H1 (cell line): ENCODE measurements around the gene ZNF366. TPM values are rescaled to one million over a fixed set of nuclear protein-coding genes. Genes with fewer than 3 reads are reported as not detected.

ENCODE experiments used
- CTCF ChIA-PET: fragments of 300-600 bp; sonication (Branson Sonifier 250); formaldehyde crosslinking; loops from one replicate; lab custom pipeline; 2021; ENCODE audit not compliant: partially characterized antibody; lab: Charles Lee
- POLR2A ChIA-PET: fragments of 300-600 bp; sonication (Branson Sonifier 250); formaldehyde crosslinking; loops from one replicate; lab custom pipeline; 2021; ENCODE audit warnings: inconsistent platforms; ENCODE audit not compliant: partially characterized antibody; lab: Charles Lee
- DNase-seq, 2 experiments: peaks; one replicate each; pipeline versions ENCODE4 v3.0.0 to v3.0.0-alpha.2; 2010 to 2022; ENCODE audit warnings: low spot score in 2 of 2, low read depth in 1 of 2, mixed read lengths in 1 of 2
- FAIRE-seq: peaks from 2 replicates; lab custom pipeline; 2011; peaks lifted over from hg19 to GRCh38; lab: Jason Lieb, UNC
- H2AFZ ChIP-seq: 2 replicates; pipeline ENCODE4 v1.8.1; 2012; ENCODE audit warnings: low read length, inconsistent platforms
- H2AK5ac ChIP-seq: 2 replicates; pipeline ENCODE4 v1.6.1; 2013; ENCODE audit warnings: low read depth, low read length
- H2BK120ac ChIP-seq: replicated peaks from 2 replicates; pipeline ENCODE3; 2013; ENCODE audit warnings: low read depth, low read length, inconsistent platforms
- H2BK12ac ChIP-seq: 2 replicates; pipeline ENCODE4 v1.6.1; 2013; ENCODE audit warnings: low read depth, low read length
- H2BK15ac ChIP-seq: 2 replicates; pipeline ENCODE4 v1.6.1; 2013; ENCODE audit warnings: low read length
- H2BK20ac ChIP-seq: 2 replicates; pipeline ENCODE4 v1.6.1; 2013; ENCODE audit warnings: low read length
- H2BK5ac ChIP-seq: 2 replicates; pipeline ENCODE4 v1.6.1; 2013; ENCODE audit warnings: low read depth, low read length
- H3K14ac ChIP-seq: 2 replicates; pipeline ENCODE4 v1.6.1; 2013; ENCODE audit warnings: inconsistent platforms; ENCODE audit not compliant: insufficient read length
- H3K18ac ChIP-seq: 2 replicates; pipeline ENCODE4 v1.6.1; 2013; ENCODE audit warnings: low read length; ENCODE audit errors: extremely low read depth
- H3K23ac ChIP-seq: 2 replicates; pipeline ENCODE4 v1.6.1; 2013; ENCODE audit warnings: inconsistent platforms; ENCODE audit not compliant: insufficient read length
- H3K23me2 ChIP-seq: 2 replicates; pipeline ENCODE4 v1.6.1; 2013; ENCODE audit warnings: low read depth, low read length
- H3K27ac ChIP-seq: 2 replicates; pipeline ENCODE4 v1.6.1; 2011; ENCODE audit warnings: low read depth, low read length, inconsistent platforms
- H3K27me3 ChIP-seq, 4 experiments: replicated peaks in 1 of 4; 1 replicate in 1 of 4; 2 replicates in 3 of 4; pipeline versions ENCODE4 v1.6.1 to v1.8.1; 2011 to 2013; ENCODE audit warnings: low read length in 3 of 4, mild to moderate bottlenecking in 3 of 4, inconsistent platforms in 2 of 4, mixed read lengths in 2 of 4, moderate library complexity in 1 of 4; ENCODE audit not compliant: control insufficient read depth in 3 of 4, insufficient read depth in 3 of 4; ENCODE audit errors: extremely low read depth in 1 of 4
- H3K36me3 ChIP-seq, 4 experiments: 2 replicates each; pipeline versions ENCODE4 v1.6.1 to v1.8.1; 2011 to 2013; ENCODE audit warnings: mild to moderate bottlenecking in 4 of 4, low read length in 3 of 4, moderate library complexity in 2 of 4, control low read depth in 1 of 4, inconsistent platforms in 1 of 4; ENCODE audit not compliant: insufficient read depth in 4 of 4, control insufficient read depth in 2 of 4
- H3K4ac ChIP-seq: replicated peaks from 2 replicates; pipeline ENCODE3; 2013; ENCODE audit warnings: low read length, low read depth, mixed read lengths, inconsistent platforms; ENCODE audit not compliant: insufficient read length
- H3K4me1 ChIP-seq, 4 experiments: replicated peaks in 1 of 4; 1 replicate in 1 of 4; 2 replicates in 3 of 4; pipeline versions ENCODE4 v1.6.1 to v1.8.1; 2011 to 2013; ENCODE audit warnings: low read length in 3 of 4, inconsistent platforms in 2 of 4, mixed read lengths in 1 of 4; ENCODE audit not compliant: insufficient read depth in 4 of 4, control insufficient read depth in 3 of 4
- H3K4me2 ChIP-seq, 2 experiments: 2 replicates each; pipeline versions ENCODE4 v1.6.1 to v1.8.1; 2011 to 2013; ENCODE audit warnings: low read depth in 2 of 2, low read length in 2 of 2, control low read depth in 1 of 2, inconsistent platforms in 1 of 2, mild to moderate bottlenecking in 1 of 2; ENCODE audit not compliant: insufficient read depth in 1 of 2
- H3K4me3 ChIP-seq, 4 experiments: fragments of 200-600, 300-600 bp in 1 of 4; sonication (generic), shearing (Covaris generic), sonication (Bioruptor Twin) in 1 of 4; 2 replicates each; pipeline versions ENCODE4 v1.5.1 to v1.8.1; 2011 to 2016; ENCODE audit warnings: low read length in 4 of 4, low read depth in 3 of 4, control low read depth in 2 of 4, inconsistent platforms in 2 of 4, mild to moderate bottlenecking in 2 of 4, mixed read lengths in 1 of 4, moderate library complexity in 1 of 4; ENCODE audit not compliant: insufficient read depth in 2 of 4; ENCODE audit errors: extremely low read depth in 1 of 4
- H3K56ac ChIP-seq: replicated peaks from 2 replicates; pipeline ENCODE3; 2013; ENCODE audit warnings: low read depth, mild to moderate bottlenecking, mixed read lengths, low read length, inconsistent platforms; ENCODE audit not compliant: insufficient read length
- H3K79me1 ChIP-seq: 2 replicates; pipeline ENCODE4 v1.6.1; 2013; ENCODE audit warnings: low read depth, low read length, control low read depth
- H3K79me2 ChIP-seq, 2 experiments: 2 replicates each; pipeline versions ENCODE4 v1.6.1 to v1.8.1; 2012 to 2013; ENCODE audit warnings: low read length in 2 of 2, mild to moderate bottlenecking in 2 of 2, inconsistent platforms in 1 of 2; ENCODE audit not compliant: insufficient read depth in 2 of 2, control insufficient read depth in 1 of 2
- H3K9ac ChIP-seq, 4 experiments: replicated peaks in 1 of 4; 1 replicate in 1 of 4; 2 replicates in 3 of 4; pipeline versions ENCODE4 v1.6.1 to v1.8.1; 2011 to 2013; ENCODE audit warnings: low read depth in 3 of 4, low read length in 3 of 4, control low read depth in 2 of 4, mild to moderate bottlenecking in 2 of 4, moderate library complexity in 2 of 4, inconsistent platforms in 1 of 4; ENCODE audit errors: extremely low read depth in 1 of 4
- H3K9me3 ChIP-seq, 2 experiments: 2 replicates each; pipeline versions ENCODE4 v1.6.1 to v1.8.1; 2012 to 2013; ENCODE audit warnings: mild to moderate bottlenecking in 2 of 2, moderate library complexity in 2 of 2, control low read depth in 1 of 2, inconsistent platforms in 1 of 2, low read depth in 1 of 2, low read length in 1 of 2, mixed read lengths in 1 of 2; ENCODE audit not compliant: insufficient read depth in 2 of 2
- H4K20me1 ChIP-seq, 2 experiments: replicated peaks in 1 of 2; 2 replicates each; pipeline versions ENCODE3 to v1.8.1; 2011 to 2013; ENCODE audit warnings: inconsistent platforms in 2 of 2, low read length in 2 of 2, mild to moderate bottlenecking in 1 of 2; ENCODE audit not compliant: insufficient read depth in 2 of 2, control insufficient read depth in 1 of 2
- H4K5ac ChIP-seq: 2 replicates; pipeline ENCODE4 v1.6.1; 2013; ENCODE audit warnings: low read length, low read depth, mixed read lengths, inconsistent platforms; ENCODE audit not compliant: insufficient read length
- H4K8ac ChIP-seq: 2 replicates; pipeline ENCODE4 v1.8.0; 2013; ENCODE audit warnings: mild to moderate bottlenecking, moderate library complexity, low read length, inconsistent platforms; ENCODE audit not compliant: insufficient read depth; ENCODE audit errors: extremely low read depth
- H4K91ac ChIP-seq: replicated peaks from 2 replicates; pipeline ENCODE3; 2013; ENCODE audit warnings: low read length, mixed read lengths, inconsistent platforms; ENCODE audit not compliant: insufficient read length
- NRF1 ChIP-seq: IDR thresholded peaks from 2 replicates; pipeline ENCODE4 v1.6.1; 2011; ENCODE audit warnings: mild to moderate bottlenecking, low read depth, low read length, improper control_type of control experiment
- WGBS, 2 experiments: shearing (Covaris generic) in 1 of 2; methylation state at CpG; one replicate each; pipeline versions ENCODE4 v1.1.6 to v1.1.7; 2013 to 2015; ENCODE audit warnings: low lambda C conversion rate in 2 of 2, mixed read lengths in 2 of 2, inconsistent platforms in 1 of 2, low coverage in 1 of 2, missing lambda C conversion rate in 1 of 2; ENCODE audit not compliant: insufficient replicate concordance in 2 of 2, insufficient coverage in 1 of 2, insufficient read length in 1 of 2; ENCODE audit errors: extremely low coverage in 1 of 2, missing lambda C conversion rate in 1 of 2; 5-methylcytosine and 5-hydroxymethylcytosine counted together
- polyA plus RNA-seq, 7 experiments: library from polyadenylated mRNA; depleted of rRNA in 3 of 7; stranded (reverse) in 5 of 7; unstranded in 2 of 7; fragments of >200 nt in 5 of 7; fragments of 200-250 nt in 2 of 7; gene quantifications; 1 replicate in 5 of 7; 2 replicates in 1 of 7; 4 replicates in 1 of 7; pipeline versions ENCODE4 v1.2.1 to v1.2.3, GENCODE V29; 2011 to 2013; ENCODE audit warnings: missing spikeins in 2 of 7, mixed read lengths in 2 of 7
- total RNA-seq: library from RNA; stranded (reverse); fragmentation: NEBNext Ultra II Directional; extraction: Animal tissue kit (Norgen Biotek cat#: 25700); gene quantifications from 2 replicates; pipeline ENCODE4 v1.2.1, GENCODE V29; 2021

The ZNF366 gene
- total and polyA plus RNA-seq, 2 of the 8 experiments (the other 6 are each of a cell fraction or from before 2014, with no cell fraction given): not detected

DNA sequence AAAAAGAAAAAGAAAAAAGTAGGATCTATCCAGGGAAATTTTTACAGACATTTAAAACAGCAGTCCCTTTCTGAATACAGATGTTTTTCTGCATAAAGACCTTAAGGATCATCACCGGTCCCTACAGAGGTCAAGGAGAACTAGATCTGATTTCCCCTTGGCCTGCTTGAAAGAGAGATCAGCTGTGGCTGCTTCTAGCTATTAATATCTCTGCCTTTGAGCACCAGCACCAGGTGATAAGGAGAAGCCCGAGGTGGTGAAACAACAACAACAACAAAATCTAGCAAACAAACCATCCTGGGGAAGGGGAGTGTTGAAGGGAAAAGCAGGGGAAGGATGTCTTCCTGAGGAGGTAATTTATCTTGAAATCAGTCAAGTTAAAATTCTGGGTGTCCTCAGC lies 42.1 kb downstream of the ZNF366 start:
- Histone ChIP-seq H3K4ac (no peak overlapping the region), H2AFZ (no peak overlapping the region), H3K56ac (no peak overlapping the region), H2BK12ac (no peak overlapping the region), H4K8ac (no peak overlapping the region)
- POLR2A ChIA-PET: no interaction called here
- no peak for TF ChIP-seq NRF1
- TF ChIP-seq, all 59 proteins: peak for 0
- H3K9me3 ChIP-seq: no peaks in the 10 kb centered on the region
- no peak overlapping the region for H2BK120ac ChIP-seq
- H3K9ac ChIP-seq: no peak overlapping the region
- no peak overlapping the region for H3K18ac ChIP-seq
- no peaks in the 10 kb centered on the region for H3K79me2 ChIP-seq
- no peak overlapping the region for H3K23ac ChIP-seq
- H4K20me1 ChIP-seq: no peaks in the 10 kb centered on the region
- FAIRE-seq (no peak), DNase-seq (no peak)
- no peak overlapping the region for H2BK15ac ChIP-seq
- no peak overlapping the region for H2AK5ac ChIP-seq
- no peaks in the 10 kb centered on the region for H3K27me3 ChIP-seq
- 100% methylated on average over 2 of the region's 2 CpGs; no CpG with 5 or more reads in 1 of the 2 experiments for WGBS, 2 experiments
- H3K4me1 ChIP-seq: no peaks in the 10 kb centered on the region
- H3K4me2 ChIP-seq: no peak overlapping the region
- no peak overlapping the region for H2BK5ac ChIP-seq
- H3K14ac ChIP-seq: no peak overlapping the region
- H4K5ac ChIP-seq: no peak overlapping the region
- CTCF ChIA-PET: interaction anchor here (0.7 to 1.2 kb wide), 2 partner anchors 55 to 61 kb away, joined by 3 read pairs; no protein-coding TSS in a partner anchor
- H2BK20ac ChIP-seq: no peak overlapping the region
- no peaks in the 10 kb centered on the region for H3K23me2 ChIP-seq
- H3K36me3 ChIP-seq: no peaks in the 10 kb centered on the region
- H3K79me1 ChIP-seq: no peaks in the 10 kb centered on the region
- H3K4me3 ChIP-seq: no peak overlapping the region
- H4K91ac ChIP-seq: no peak overlapping the region
- no peak overlapping the region for H3K27ac ChIP-seq
